GM23248 (cell line): ENCODE results near the gene ZNF460.

Experiments
- EZH2 ChIP-seq: fragments of 200-600 bp; sonication (generic); IDR thresholded peaks from 2 replicates; pipeline ENCODE4 v1.6.1; 2018; ENCODE audit warnings: antibody characterized with exemption, mild to moderate bottlenecking; ENCODE audit not compliant: insufficient read depth, poor library complexity, severe bottlenecking
- EZH2phosphoT487 ChIP-seq: fragments of 200-600 bp; sonication (generic); IDR thresholded peaks from 2 replicates; pipeline ENCODE4 v1.6.1; 2018; ENCODE audit warnings: antibody characterized with exemption, moderate library complexity, mild to moderate bottlenecking, low read depth; ENCODE audit not compliant: insufficient read depth

- no peak for TF ChIP-seq EZH2
- TF ChIP-seq EZH2phosphoT487 = no peak
These were observed 53.9 kb downstream of the ZNF460 start for GRCh38 chr19:57334191-57334590.
